Body of pancreas (tissue), 4 donors: ENCODE results near the gene KDM4B. TPM values are rescaled to one million over a fixed set of nuclear protein-coding genes. Genes with fewer than 3 reads are reported as not detected.
"Not testable (repeated sequence)": the region's sequence is repeated elsewhere in the genome, so short reads cannot be mapped to it uniquely, and the experiment has no call there.

ENCODE experiments used
- ATAC-seq: fragments of 150-250 bp; one replicate; pipeline ENCODE4 v1.9.1; 2016
- DNase-seq, 4 donors: peaks; one replicate each; pipeline ENCODE4 v3.0.0-alpha.2; 2019
- H3K27ac ChIP-seq, 4 donors: fragments of 200-600 bp; sonication (generic); 1 replicate in 3 of 4; 2 replicates in 1 of 4; pipeline versions ENCODE4 v1.5.1 to v1.6.1; 2016 to 2019; ENCODE audit warnings: mild to moderate bottlenecking in 1 of 4, mixed read lengths in 1 of 4, moderate library complexity in 1 of 4
- H3K27me3 ChIP-seq, 2 donors: fragments of 200-600 bp; sonication (generic); one replicate each; pipeline ENCODE4 v1.6.0; 2016; ENCODE audit warnings: mild to moderate bottlenecking in 1 of 2
- H3K36me3 ChIP-seq, 2 donors: fragments of 200-600 bp; sonication (generic); replicated peaks in 1 of 2; 2 replicates each; pipeline ENCODE4 v1.5.1; 2016; ENCODE audit warnings: low read depth in 2 of 2; ENCODE audit not compliant: insufficient read depth in 1 of 2
- H3K4me1 ChIP-seq: fragments of 200-600 bp; sonication (generic); one replicate; pipeline ENCODE4 v1.6.0; 2016
- H3K4me3 ChIP-seq, 2 donors: fragments of 200-600 bp; sonication (generic); 1 replicate in 1 of 2; 2 replicates in 1 of 2; pipeline ENCODE4 v1.5.1; 2016 to 2019
- H3K9me3 ChIP-seq, 3 donors: fragments of 200-600 bp; sonication (generic); 1 replicate in 2 of 3; 2 replicates in 1 of 3; pipeline ENCODE4 v1.5.1; 2016
- POLR2A ChIP-seq, 3 donors: fragments of 450-650 bp; IDR thresholded peaks; one replicate each; pipeline ENCODE4 v1.6.1; 2016; ENCODE audit warnings: antibody characterized with exemption in 3 of 3, mild to moderate bottlenecking in 2 of 3
- WGBS, 2 donors: methylation state at CpG; one replicate each; pipeline ENCODE4 v1.1.5; 2017; 5-methylcytosine and 5-hydroxymethylcytosine counted together
- intact Hi-C: fragments of 100-400 bp; cut with DNase I; formaldehyde crosslinking; loops from one replicate; pipeline ENCODE4 v1.15.1; 2023
- total RNA-seq, 2 donors: library from RNA; depleted of rRNA; stranded (reverse); fragments of >200 nt; gene quantifications; one replicate each; pipeline ENCODE4 v1.1.0, GENCODE V29; 2016
- TF ChIP-seq, protein P1 (sequence below), 7 experiments: fragments of 450-650 bp in 4 of 7; fragments of 200-600 bp in 3 of 7; sonication (generic) in 3 of 7; IDR thresholded peaks; one replicate each; pipeline ENCODE4 v1.5.1; 2016 to 2019; ENCODE audit warnings: antibody characterized with exemption in 7 of 7

KDM4B gene
- total RNA-seq, 2 donors from 2014 or later: 18.9 to 35.3 TPM

DNA sequence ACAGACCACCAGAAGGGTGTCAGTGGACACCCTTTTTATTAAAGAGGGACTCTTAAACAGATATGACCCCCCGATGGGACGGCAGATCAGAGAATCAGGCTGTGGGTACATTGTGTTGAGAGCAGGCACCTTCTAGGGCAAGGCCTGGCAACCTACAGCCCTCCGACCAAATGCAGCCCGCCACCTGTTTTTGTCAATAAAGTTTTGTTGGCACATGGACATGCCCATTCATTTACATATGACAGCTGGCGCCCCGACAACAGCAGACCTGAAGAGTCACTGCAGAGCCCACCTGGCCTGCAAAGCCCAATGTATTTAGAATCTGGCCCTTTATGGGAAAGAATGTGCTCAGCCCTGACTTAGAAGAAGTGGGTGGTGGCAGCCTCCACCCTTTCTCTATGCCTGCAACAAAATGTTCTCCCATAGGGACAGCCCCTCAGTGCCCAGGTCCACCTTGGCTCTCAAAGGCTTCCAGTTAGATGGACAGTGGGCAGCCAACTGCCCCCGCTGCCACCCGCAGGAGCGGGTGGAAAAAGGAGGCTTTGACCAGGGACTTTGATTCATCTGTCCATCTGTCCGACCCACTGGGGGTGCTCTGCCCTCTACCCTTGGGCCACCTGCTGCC, 186.8 kb downstream of the KDM4B start:
- Histone ChIP-seq H3K27ac (no peak overlapping the region), H3K36me3 (no peaks in the 10 kb centered on the region), H3K27me3 (no peaks in the 10 kb centered on the region), H3K4me3 (no peak overlapping the region), H3K4me1 (no peaks in the 10 kb centered on the region), H3K9me3 (peaks cover 0 to 4% (median 0%) of the 10 kb centered on the region in 3 donors)
- no peak for DNase-seq
- intact Hi-C loops: no loop called here
- 90 to 92% methylated on average over 6 to 10 of the region's 10 CpGs for WGBS, 2 donors
- no peak for TF ChIP-seq POLR2A (IDR thresholded peaks at IDR 0.05)
- TF ChIP-seq, protein P1, sequence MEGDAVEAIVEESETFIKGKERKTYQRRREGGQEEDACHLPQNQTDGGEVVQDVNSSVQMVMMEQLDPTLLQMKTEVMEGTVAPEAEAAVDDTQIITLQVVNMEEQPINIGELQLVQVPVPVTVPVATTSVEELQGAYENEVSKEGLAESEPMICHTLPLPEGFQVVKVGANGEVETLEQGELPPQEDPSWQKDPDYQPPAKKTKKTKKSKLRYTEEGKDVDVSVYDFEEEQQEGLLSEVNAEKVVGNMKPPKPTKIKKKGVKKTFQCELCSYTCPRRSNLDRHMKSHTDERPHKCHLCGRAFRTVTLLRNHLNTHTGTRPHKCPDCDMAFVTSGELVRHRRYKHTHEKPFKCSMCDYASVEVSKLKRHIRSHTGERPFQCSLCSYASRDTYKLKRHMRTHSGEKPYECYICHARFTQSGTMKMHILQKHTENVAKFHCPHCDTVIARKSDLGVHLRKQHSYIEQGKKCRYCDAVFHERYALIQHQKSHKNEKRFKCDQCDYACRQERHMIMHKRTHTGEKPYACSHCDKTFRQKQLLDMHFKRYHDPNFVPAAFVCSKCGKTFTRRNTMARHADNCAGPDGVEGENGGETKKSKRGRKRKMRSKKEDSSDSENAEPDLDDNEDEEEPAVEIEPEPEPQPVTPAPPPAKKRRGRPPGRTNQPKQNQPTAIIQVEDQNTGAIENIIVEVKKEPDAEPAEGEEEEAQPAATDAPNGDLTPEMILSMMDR (IDR thresholded peaks at IDR 0.05): no peak
- ATAC-seq: no peak

DNA sequence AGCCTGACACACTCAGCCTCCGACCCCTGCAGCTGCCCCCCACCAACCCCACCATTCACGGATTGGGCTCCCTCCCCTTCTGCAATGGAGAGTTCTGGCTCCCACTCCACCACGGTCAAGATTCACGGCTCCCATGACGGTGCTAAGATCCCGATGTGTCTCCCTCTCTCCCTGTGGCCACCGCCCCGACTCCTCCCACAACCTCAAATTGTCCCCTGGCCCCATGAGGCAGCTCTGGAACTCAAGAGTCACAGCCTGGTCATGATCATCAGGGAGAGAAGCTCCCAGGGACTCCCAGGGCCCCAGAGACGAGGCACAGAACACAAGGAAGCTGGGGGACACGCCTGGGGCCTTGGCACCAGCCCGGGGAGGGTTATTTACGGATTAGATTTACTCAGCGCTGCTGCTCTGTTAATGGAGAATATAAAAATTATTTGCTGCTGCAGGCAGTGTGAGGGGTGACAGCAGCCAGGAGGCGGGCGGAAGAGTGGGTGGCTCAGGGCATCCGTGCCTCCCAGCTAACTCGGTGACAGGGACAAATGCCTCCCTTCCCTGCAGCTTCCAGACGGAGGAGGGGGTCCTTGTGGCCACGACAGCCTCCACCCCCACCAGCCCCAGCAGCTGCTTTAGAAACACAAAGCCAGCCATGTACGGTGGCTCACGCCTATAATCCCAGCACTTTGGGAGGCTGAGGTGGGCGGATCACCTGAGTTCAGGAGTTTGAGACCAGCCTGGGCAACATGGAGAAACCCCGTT, 187.5 kb downstream of the KDM4B start:
- no peaks in the 10 kb centered on the region for H3K4me1 ChIP-seq
- TF ChIP-seq, protein P1 (IDR thresholded peaks at IDR 0.05): no peak
- no peak for TF ChIP-seq POLR2A (IDR thresholded peaks at IDR 0.05)
- 76 to 79% methylated on average over 17 to 23 of the region's 23 CpGs for WGBS, 2 donors
- no peak for DNase-seq
- H3K4me3 ChIP-seq: no peak overlapping the region
- H3K27ac ChIP-seq: no peak overlapping the region
- no peak for ATAC-seq
- no peaks in the 10 kb centered on the region for H3K36me3 ChIP-seq
- no peaks in the 10 kb centered on the region for H3K27me3 ChIP-seq
- intact Hi-C loops: no loop called here
- peaks cover 0 to 4% (median 0%) of the 10 kb centered on the region in 3 donors for H3K9me3 ChIP-seq

DNA sequence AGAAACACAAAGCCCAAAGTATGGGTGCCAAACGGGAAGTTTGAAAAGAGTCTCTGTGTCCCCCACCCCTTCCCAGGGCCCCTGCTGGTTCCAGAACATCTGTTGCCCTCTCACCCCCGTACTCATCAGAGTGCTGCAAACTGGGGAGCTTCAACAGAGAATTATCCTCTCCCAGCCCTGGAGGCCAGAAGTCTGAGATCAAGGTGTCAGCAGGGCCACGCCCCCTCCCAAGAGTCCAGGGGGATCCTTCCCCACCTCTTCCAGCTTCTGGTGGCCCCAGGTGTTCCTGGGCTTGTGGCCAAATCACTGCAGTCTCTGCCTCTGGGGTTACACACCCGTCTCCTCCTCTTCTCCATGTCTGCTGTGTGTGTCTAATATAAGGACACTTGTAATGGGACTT, 188.3 kb downstream of the KDM4B start:
- DNase-seq (no peak), ATAC-seq (no peak)
- Histone ChIP-seq H3K4me3 (no peak overlapping the region), H3K9me3 (peaks cover 0 to 4% (median 0%) of the 10 kb centered on the region in 3 donors), H3K4me1 (no peaks in the 10 kb centered on the region), H3K27me3 (no peaks in the 10 kb centered on the region), H3K27ac (no peak overlapping the region), H3K36me3 (no peaks in the 10 kb centered on the region)
- TF ChIP-seq POLR2A (IDR thresholded peaks at IDR 0.05): no peak
- TF ChIP-seq, protein P1 (IDR thresholded peaks at IDR 0.05): no peak
- WGBS, 2 donors: 69 to 86% methylated on average over 3 to 4 of the region's 4 CpGs
- intact Hi-C loops: no loop called here

DNA sequence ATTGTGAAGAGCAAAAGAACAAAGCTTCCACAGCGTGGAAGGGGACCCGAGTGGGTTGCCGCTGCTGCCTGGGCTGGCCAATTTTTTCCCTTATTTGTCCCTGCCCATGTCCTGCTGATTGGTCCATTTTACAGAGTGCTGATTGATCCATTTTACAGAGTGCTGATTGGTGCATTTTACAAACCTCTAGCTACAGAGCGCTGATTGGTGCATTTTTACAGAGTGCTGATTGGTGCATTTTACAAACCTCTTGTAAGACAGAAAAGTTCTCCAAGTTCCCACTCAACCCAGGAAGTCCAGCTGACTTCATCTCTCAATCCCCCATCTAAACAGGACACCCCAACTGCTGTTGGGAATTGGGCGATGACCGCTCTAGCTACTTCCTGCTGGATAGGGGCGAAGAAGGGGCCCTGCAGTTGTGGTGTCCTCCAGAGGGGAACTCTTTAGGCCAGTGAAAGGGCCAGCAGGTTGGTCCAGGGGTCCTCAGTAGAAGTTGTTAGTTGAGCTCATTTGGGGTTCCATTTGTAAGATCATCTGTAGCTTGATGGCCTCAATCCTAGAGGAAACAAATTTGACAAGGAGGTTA, 189.7 kb downstream of the KDM4B start:
- H3K4me3 ChIP-seq, H3K36me3 ChIP-seq, H3K27ac ChIP-seq, H3K9me3 ChIP-seq, H3K4me1 ChIP-seq, intact Hi-C loops, ATAC-seq, DNase-seq, H3K27me3 ChIP-seq: not testable (repeated sequence)
- 95 to 100% methylated on average over 5 to 7 of the region's 7 CpGs for WGBS, 2 donors

DNA sequence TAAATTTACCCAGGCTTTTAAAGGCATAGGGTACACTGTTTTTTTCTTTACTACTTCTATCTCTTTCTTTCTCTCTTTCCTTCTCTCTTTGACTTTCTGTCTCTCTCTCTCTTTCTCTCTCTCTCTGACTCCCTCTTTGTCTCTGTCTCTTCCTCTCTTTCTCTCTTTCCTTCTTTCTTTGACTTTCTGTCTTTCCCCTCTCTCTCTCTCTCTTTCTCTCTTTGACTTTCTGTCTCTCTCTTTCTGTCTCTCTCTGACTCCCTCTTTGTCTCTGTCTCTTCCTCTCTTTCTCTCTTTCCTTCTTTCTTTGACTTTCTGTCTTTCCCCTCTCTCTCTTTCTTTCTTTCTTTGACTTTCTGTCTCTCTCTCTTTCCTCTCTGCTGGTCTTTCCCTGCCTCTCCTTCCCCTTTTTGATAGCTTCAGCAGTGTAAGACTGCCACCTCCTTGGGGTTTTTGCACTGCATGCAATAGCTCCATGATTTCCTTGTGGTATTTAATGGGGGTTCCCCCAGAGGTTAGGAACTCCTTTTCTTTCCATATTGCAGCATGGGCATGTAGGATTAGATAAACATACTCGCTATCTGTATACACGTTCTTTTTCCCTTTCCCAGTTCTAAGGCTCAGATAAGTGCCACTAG, 191.4 kb downstream of the KDM4B start:
- intact Hi-C loops, H3K36me3 ChIP-seq, H3K9me3 ChIP-seq, H3K27ac ChIP-seq, H3K4me1 ChIP-seq, H3K4me3 ChIP-seq, ATAC-seq, H3K27me3 ChIP-seq, DNase-seq: not testable (repeated sequence)
- WGBS, 2 donors: 40 to 45% methylated on average over 2 of the region's 2 CpGs
